Measurements from ENCODE around the gene HOXD1.

HOXD1 gene

DNA sequence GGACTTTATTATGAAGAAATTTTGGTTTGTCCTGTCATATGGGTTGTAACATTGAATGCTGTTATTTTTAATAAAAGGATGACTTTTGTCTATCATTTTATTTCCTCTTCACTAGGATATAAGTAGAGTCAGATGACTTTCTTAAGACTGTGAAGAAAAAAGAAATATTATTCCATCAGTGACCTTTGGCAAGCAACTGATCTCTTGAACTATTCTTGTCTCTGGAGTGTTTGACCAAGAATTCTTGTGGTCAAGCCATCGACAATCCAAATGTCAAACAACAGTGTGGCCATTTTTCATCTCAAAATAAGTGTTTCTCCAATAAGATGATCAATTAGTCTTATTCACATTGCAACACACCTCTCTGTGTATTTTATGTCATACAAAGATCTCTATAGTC is 24.9 kb downstream of the HOXD1 start:
- TF ChIP-seq CREB1 (IDR thresholded peaks at IDR 0.05; ENCODE audit: low read depth) (no peak), YY1 (IDR thresholded peaks at IDR 0.05; ENCODE audit: low read depth) (no peak), FOXM1 (IDR thresholded peaks at IDR 0.05; ENCODE audit: borderline replicate concordance, low read depth) (no peak), EP300 (IDR thresholded peaks at IDR 0.05; ENCODE audit: borderline replicate concordance) (no peak), EGR1 (IDR thresholded peaks at IDR 0.05) (no peak), TCF12 (IDR thresholded peaks at IDR 0.05; ENCODE audit: low read depth) (no peak), ZBTB7A (IDR thresholded peaks at IDR 0.05; ENCODE audit: low read depth) (no peak)
- TF ChIP-seq, protein P1, sequence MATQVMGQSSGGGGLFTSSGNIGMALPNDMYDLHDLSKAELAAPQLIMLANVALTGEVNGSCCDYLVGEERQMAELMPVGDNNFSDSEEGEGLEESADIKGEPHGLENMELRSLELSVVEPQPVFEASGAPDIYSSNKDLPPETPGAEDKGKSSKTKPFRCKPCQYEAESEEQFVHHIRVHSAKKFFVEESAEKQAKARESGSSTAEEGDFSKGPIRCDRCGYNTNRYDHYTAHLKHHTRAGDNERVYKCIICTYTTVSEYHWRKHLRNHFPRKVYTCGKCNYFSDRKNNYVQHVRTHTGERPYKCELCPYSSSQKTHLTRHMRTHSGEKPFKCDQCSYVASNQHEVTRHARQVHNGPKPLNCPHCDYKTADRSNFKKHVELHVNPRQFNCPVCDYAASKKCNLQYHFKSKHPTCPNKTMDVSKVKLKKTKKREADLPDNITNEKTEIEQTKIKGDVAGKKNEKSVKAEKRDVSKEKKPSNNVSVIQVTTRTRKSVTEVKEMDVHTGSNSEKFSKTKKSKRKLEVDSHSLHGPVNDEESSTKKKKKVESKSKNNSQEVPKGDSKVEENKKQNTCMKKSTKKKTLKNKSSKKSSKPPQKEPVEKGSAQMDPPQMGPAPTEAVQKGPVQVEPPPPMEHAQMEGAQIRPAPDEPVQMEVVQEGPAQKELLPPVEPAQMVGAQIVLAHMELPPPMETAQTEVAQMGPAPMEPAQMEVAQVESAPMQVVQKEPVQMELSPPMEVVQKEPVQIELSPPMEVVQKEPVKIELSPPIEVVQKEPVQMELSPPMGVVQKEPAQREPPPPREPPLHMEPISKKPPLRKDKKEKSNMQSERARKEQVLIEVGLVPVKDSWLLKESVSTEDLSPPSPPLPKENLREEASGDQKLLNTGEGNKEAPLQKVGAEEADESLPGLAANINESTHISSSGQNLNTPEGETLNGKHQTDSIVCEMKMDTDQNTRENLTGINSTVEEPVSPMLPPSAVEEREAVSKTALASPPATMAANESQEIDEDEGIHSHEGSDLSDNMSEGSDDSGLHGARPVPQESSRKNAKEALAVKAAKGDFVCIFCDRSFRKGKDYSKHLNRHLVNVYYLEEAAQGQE (IDR thresholded peaks at IDR 0.05; ENCODE audit: low read depth) = no peak
- TF ChIP-seq, protein P2, sequence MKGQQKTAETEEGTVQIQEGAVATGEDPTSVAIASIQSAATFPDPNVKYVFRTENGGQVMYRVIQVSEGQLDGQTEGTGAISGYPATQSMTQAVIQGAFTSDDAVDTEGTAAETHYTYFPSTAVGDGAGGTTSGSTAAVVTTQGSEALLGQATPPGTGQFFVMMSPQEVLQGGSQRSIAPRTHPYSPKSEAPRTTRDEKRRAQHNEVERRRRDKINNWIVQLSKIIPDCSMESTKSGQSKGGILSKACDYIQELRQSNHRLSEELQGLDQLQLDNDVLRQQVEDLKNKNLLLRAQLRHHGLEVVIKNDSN (IDR thresholded peaks at IDR 0.05) = no peak
- TF ChIP-seq, protein P3, sequence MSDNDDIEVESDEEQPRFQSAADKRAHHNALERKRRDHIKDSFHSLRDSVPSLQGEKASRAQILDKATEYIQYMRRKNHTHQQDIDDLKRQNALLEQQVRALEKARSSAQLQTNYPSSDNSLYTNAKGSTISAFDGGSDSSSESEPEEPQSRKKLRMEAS (IDR thresholded peaks at IDR 0.05) = no peak

DNA sequence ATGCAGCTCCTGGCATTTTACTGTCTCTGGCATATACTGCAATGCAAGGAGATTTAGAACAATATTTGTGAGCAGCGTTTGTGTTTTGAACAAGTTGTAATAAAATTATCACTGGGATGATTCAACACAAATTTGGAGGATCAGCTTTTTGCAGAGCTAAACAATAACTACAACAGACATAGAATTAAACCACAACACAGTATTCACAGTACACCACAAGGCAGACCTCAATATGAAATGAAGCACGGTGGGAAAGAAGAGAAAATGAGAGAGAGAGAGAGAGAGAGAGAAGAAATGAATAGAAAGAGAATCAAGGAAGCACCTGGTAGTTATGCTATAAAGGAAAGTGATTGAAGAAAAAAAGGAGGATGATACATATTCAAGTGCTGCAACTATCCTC is 39.4 kb downstream of the HOXD1 start:
- TF ChIP-seq FOXM1 (IDR thresholded peaks at IDR 0.05; ENCODE audit: borderline replicate concordance, low read depth) (no peak), RAD21 (IDR thresholded peaks at IDR 0.05; ENCODE audit: low read depth) (no peak), EP300 (IDR thresholded peaks at IDR 0.05; ENCODE audit: borderline replicate concordance) (no peak), TAF1 (IDR thresholded peaks at IDR 0.05; ENCODE audit: low read depth) (no peak), TCF12 (IDR thresholded peaks at IDR 0.05; ENCODE audit: low read depth) (no peak), TEAD4 (IDR thresholded peaks at IDR 0.05) (no peak), ZBTB7A (IDR thresholded peaks at IDR 0.05; ENCODE audit: low read depth) (no peak), CEBPB (IDR thresholded peaks at IDR 0.05) (no peak)
- TF ChIP-seq, protein P3 (IDR thresholded peaks at IDR 0.05) = no peak
- TF ChIP-seq, protein P1 (IDR thresholded peaks at IDR 0.05; ENCODE audit: low read depth) = no peak

DNA sequence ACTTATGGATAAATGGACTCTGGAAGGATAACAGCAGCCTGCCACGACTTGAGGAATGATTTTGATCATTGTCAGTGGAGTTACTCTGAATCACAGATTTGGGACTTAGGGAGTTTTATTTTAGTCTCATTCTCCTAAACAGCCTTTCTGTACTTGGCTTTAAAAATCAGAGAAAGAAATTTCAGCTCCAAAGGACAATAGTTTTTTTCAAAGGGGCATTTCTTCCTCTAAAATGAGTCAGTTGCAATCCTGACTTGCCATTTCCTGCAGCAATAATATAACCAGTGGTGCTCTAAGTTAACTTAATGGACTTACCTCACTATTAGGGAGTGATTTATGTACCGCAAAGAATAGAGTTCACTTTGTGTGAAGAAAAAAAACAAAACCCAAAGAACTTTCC is 45.7 kb downstream of the HOXD1 start:
- no peak for TF ChIP-seq YY1 (IDR thresholded peaks at IDR 0.05; ENCODE audit: low read depth)
- TF ChIP-seq CEBPB (IDR thresholded peaks at IDR 0.05) = no peak
- TF ChIP-seq CREB1 (IDR thresholded peaks at IDR 0.05; ENCODE audit: low read depth) = no peak
- TF ChIP-seq, protein P3 (IDR thresholded peaks at IDR 0.05) = no peak
- TF ChIP-seq NFIC (IDR thresholded peaks at IDR 0.05) = no peak
- TF ChIP-seq EP300 (IDR thresholded peaks at IDR 0.05; ENCODE audit: borderline replicate concordance) = no peak
- TF ChIP-seq, protein P2 (IDR thresholded peaks at IDR 0.05) = no peak
- no peak for TF ChIP-seq TCF12 (IDR thresholded peaks at IDR 0.05; ENCODE audit: low read depth)

DNA sequence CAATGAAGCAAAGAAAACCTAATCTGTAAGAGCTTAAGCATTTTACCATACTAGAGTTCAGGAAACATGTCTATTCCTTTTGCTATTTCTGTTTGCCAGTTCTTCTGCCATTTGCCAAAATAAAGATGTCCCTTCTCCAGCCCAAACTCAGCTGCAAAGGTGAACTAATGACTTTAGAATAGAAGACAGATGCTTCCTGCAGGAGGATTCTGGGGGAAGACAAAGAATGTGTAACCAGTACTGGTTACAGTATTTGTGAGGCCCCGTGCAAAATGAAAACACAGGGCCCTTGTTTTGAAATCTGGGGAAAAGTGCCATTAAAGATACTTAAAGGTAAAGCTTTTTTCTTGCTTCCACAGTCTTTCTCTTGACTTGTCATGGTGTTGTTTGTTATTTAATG is 46.5 kb downstream of the HOXD1 start:
- no peak for TF ChIP-seq CREB1 (IDR thresholded peaks at IDR 0.05; ENCODE audit: low read depth)
- TF ChIP-seq, protein P1 (IDR thresholded peaks at IDR 0.05; ENCODE audit: low read depth) = no peak
- TF ChIP-seq FOXM1 (IDR thresholded peaks at IDR 0.05; ENCODE audit: borderline replicate concordance, low read depth) = no peak
- TF ChIP-seq, protein P2 (IDR thresholded peaks at IDR 0.05) = no peak
- TF ChIP-seq EGR1 (IDR thresholded peaks at IDR 0.05) = no peak
- TF ChIP-seq TEAD4 (IDR thresholded peaks at IDR 0.05) = no peak
- TF ChIP-seq TAF1 (IDR thresholded peaks at IDR 0.05; ENCODE audit: low read depth) = no peak
